ENCODE measurements around the gene VPS26A. TPM values are rescaled to one million over a fixed set of nuclear protein-coding genes. Genes with fewer than 3 reads are reported as not detected.

The VPS26A gene
- total and polyA plus RNA-seq, 2 experiments from 2014 or later: 57.6 to 58.7 TPM

- Histone ChIP-seq H3K27me3 (no peaks in the 10 kb centered on the region), H3K4me3 (no peak overlapping the region), H3K27ac (no peak overlapping the region), H3K36me3 (replicated peaks; ENCODE audit: insufficient read depth, low read depth) (no peaks in the 10 kb centered on the region), H3K4me1 (ENCODE audit: insufficient read depth) (no peaks in the 10 kb centered on the region), H3K4me2 (no peak overlapping the region), H3K9me3 (ENCODE audit: low read depth) (no peaks in the 10 kb centered on the region), H4K20me1 (ENCODE audit: insufficient read depth, poor library complexity, severe bottlenecking) (no peaks in the 10 kb centered on the region), H3K9me2 (replicated peaks; ENCODE audit: insufficient read depth) (no peaks in the 10 kb centered on the region), H2AFZ (no peak overlapping the region), H3K79me2 (no peaks in the 10 kb centered on the region)
- peak; percentile 82 for DNase-seq (ENCODE audit: low spot score)
- 57% methylated on average over 17 of the region's 17 CpGs for WGBS (ENCODE audit: low lambda C conversion rate, missing lambda C conversion rate)
- TF ChIP-seq CTCF (IDR thresholded peaks at IDR 0.05; ENCODE audit: poor library complexity) (peak; percentile 72), EZH2 (IDR thresholded peaks at IDR 0.05; ENCODE audit: borderline replicate concordance) (no peak), EZH2phosphoT487 (IDR thresholded peaks at IDR 0.05; ENCODE audit: low read depth, severe bottlenecking, unreplicated experiment) (no peak)
Measured at GRCh38 chr10:69092959-69093850, 30.8 kb upstream of the VPS26A start.

GRCh38 chr10:69093933-69094332 lies 30.0 kb upstream of the VPS26A start:
- no peak overlapping the region for H3K4me3 ChIP-seq
- no peak overlapping the region for H3K27ac ChIP-seq
- no peaks in the 10 kb centered on the region for H3K79me2 ChIP-seq
- H2AFZ ChIP-seq: no peak overlapping the region
- no peaks in the 10 kb centered on the region for H4K20me1 ChIP-seq (ENCODE audit: insufficient read depth, poor library complexity, severe bottlenecking)
- no peak for DNase-seq (ENCODE audit: low spot score)
- WGBS (ENCODE audit: low lambda C conversion rate, missing lambda C conversion rate): 94% methylated on average over 1 of the region's 1 CpG
- H3K4me2 ChIP-seq: no peak overlapping the region
- no peaks in the 10 kb centered on the region for H3K9me3 ChIP-seq (ENCODE audit: low read depth)
- TF ChIP-seq EZH2 (IDR thresholded peaks at IDR 0.05; ENCODE audit: borderline replicate concordance) (no peak), EZH2phosphoT487 (IDR thresholded peaks at IDR 0.05; ENCODE audit: low read depth, severe bottlenecking, unreplicated experiment) (no peak), CTCF (IDR thresholded peaks at IDR 0.05; ENCODE audit: poor library complexity) (no peak)
- H3K4me1 ChIP-seq (ENCODE audit: insufficient read depth): no peaks in the 10 kb centered on the region
- no peaks in the 10 kb centered on the region for H3K36me3 ChIP-seq (replicated peaks; ENCODE audit: insufficient read depth, low read depth)
- no peaks in the 10 kb centered on the region for H3K9me2 ChIP-seq (replicated peaks; ENCODE audit: insufficient read depth)
- no peaks in the 10 kb centered on the region for H3K27me3 ChIP-seq

- Histone ChIP-seq H3K4me3 (no peak overlapping the region), H2AFZ (no peak overlapping the region), H3K4me2 (no peak overlapping the region), H4K20me1 (ENCODE audit: insufficient read depth, poor library complexity, severe bottlenecking) (no peaks in the 10 kb centered on the region), H3K9me2 (replicated peaks; ENCODE audit: insufficient read depth) (no peaks in the 10 kb centered on the region), H3K36me3 (replicated peaks; ENCODE audit: insufficient read depth, low read depth) (no peaks in the 10 kb centered on the region), H3K79me2 (no peaks in the 10 kb centered on the region), H3K4me1 (ENCODE audit: insufficient read depth) (no peaks in the 10 kb centered on the region), H3K27ac (no peak overlapping the region), H3K9me3 (ENCODE audit: low read depth) (no peaks in the 10 kb centered on the region), H3K27me3 (no peaks in the 10 kb centered on the region)
- 95% methylated on average over 2 of the region's 2 CpGs for WGBS (ENCODE audit: low lambda C conversion rate, missing lambda C conversion rate)
- TF ChIP-seq CTCF (IDR thresholded peaks at IDR 0.05; ENCODE audit: poor library complexity) (no peak), EZH2phosphoT487 (IDR thresholded peaks at IDR 0.05; ENCODE audit: low read depth, severe bottlenecking, unreplicated experiment) (no peak), EZH2 (IDR thresholded peaks at IDR 0.05; ENCODE audit: borderline replicate concordance) (no peak)
- no peak for DNase-seq (ENCODE audit: low spot score)
Measured at GRCh38 chr10:69096045-69096444, 27.9 kb upstream of the VPS26A start.

Data from hepatocyte (in vitro differentiated cells).